ENCODE results near the gene ANKH.

The ANKH gene

GRCh38 chr5:14710313-14710994, 161.1 kb downstream of the ANKH start:
- no peak for DNase-seq

GRCh38 chr5:14708551-14708950, 163.0 kb downstream of the ANKH start:
- DNase-seq: no peak

- no peak for DNase-seq
Observed at GRCh38 chr5:14707811-14708390, 163.7 kb downstream of the ANKH start.

GRCh38 chr5:14706615-14707021, 165.0 kb downstream of the ANKH start:
- DNase-seq: no peak

- DNase-seq: no peak
Observed at GRCh38 chr5:14705556-14705955, 166.0 kb downstream of the ANKH start.

GRCh38 chr5:14702238-14702839, 169.2 kb downstream of the ANKH start:
- DNase-seq: no peak

GRCh38 chr5:14701556-14701955, 170.0 kb downstream of the ANKH start:
- DNase-seq: no peak

GRCh38 chr5:14700478-14701436, 170.8 kb downstream of the ANKH start:
- DNase-seq: no peak

GRCh38 chr5:14699807-14700400, 171.7 kb downstream of the ANKH start:
- DNase-seq: no peak

GRCh38 chr5:14699159-14699558, 172.4 kb downstream of the ANKH start:
- no peak for DNase-seq

GRCh38 chr5:14698495-14698894, 173.1 kb downstream of the ANKH start:
- no peak for DNase-seq

GRCh38 chr5:14696851-14697250, 174.7 kb downstream of the ANKH start:
- DNase-seq: no peak

GRCh38 chr5:14696057-14696456, 175.5 kb downstream of the ANKH start:
- no peak for DNase-seq

- no peak for DNase-seq
Observed at GRCh38 chr5:14695152-14695551, 176.4 kb downstream of the ANKH start.

GRCh38 chr5:14693070-14693469, 178.5 kb downstream of the ANKH start:
- DNase-seq: no peak

GRCh38 chr5:14687023-14687665, 184.4 kb downstream of the ANKH start:
- DNase-seq: no peak

GRCh38 chr5:14686517-14686916, 185.1 kb downstream of the ANKH start:
- DNase-seq: no peak

GRCh38 chr5:14685757-14686156, 185.8 kb downstream of the ANKH start:
- no peak for DNase-seq

- no peak for DNase-seq
Observed at GRCh38 chr5:14684757-14685156, 186.8 kb downstream of the ANKH start.

GRCh38 chr5:14683906-14684455, 187.6 kb downstream of the ANKH start:
- DNase-seq: no peak

- DNase-seq: no peak
Observed at GRCh38 chr5:14681236-14681752, 190.3 kb downstream of the ANKH start.

- DNase-seq: no peak
Observed at GRCh38 chr5:14679595-14679994, 192.0 kb downstream of the ANKH start.

All from NCI-H1417 treated with DMSO at 0.1 percent for 48 hours (cell line).